ENCODE data around the gene HIKESHI.

- no peak for TF ChIP-seq POLR2A (IDR thresholded peaks at IDR 0.05; ENCODE audit: extremely low read depth, insufficient read length)
- no peak for TF ChIP-seq CTCF (IDR thresholded peaks at IDR 0.05; ENCODE audit: low read depth, low read length)
- no peak for TF ChIP-seq MYC (IDR thresholded peaks at IDR 0.05; ENCODE audit: low read depth, low read length)
Measured at GRCh38 chr11:86374069-86374468, 72.0 kb downstream of the HIKESHI start.

Measured in NB4 (cell line).